ENCODE data around the gene IGSF21.

Gene IGSF21

DNA sequence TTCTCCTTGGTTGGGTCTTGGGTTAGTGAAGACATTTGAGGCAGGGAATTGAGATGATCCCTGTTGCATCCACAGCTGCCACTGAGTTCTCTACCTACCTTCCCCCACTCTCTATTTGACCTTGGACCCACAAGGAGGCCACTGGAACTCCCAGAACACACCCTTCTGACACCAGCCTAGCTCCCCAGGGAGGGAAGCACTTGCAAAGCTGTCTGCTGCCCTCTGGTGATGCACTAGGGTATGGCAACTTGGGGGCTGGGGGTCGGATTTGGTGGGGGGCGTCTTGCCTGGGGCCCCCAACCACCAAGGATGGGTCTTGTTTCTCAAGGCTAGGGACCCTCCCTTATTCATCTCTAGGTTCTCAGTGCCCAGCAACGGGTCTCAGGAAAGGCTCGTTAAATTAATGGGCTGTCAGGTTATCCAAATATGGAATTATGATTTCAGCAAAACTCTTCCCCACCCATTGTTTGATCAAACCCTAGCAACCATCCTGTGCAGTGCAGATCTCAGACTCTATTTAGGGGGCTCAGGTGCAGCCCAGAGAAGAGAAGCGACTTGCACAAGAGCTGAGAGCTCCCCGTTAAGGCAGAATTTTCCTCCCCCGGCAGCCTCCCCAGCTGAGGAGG, 195.3 kb downstream of the IGSF21 start:
- TF ChIP-seq OSR1 (CRISPR knock-in tag; IDR thresholded peaks at IDR 0.05) (no peak), SNAI2 (CRISPR knock-in tag; IDR thresholded peaks at IDR 0.05) (no peak), ISL1 (CRISPR knock-in tag; IDR thresholded peaks at IDR 0.05) (no peak), CSDC2 (CRISPR knock-in tag; IDR thresholded peaks at IDR 0.05) (no peak), ESRRG (CRISPR knock-in tag; IDR thresholded peaks at IDR 0.05) (no peak), PPARA (CRISPR knock-in tag; IDR thresholded peaks at IDR 0.05; ENCODE audit: borderline replicate concordance) (no peak), GLIS3 (CRISPR knock-in tag; IDR thresholded peaks at IDR 0.05) (no peak), ZNF8 (CRISPR knock-in tag; IDR thresholded peaks at IDR 0.05) (no peak), TCF4 (CRISPR knock-in tag; IDR thresholded peaks at IDR 0.05; ENCODE audit: borderline replicate concordance) (no peak), ARNTL (CRISPR knock-in tag; IDR thresholded peaks at IDR 0.05; ENCODE audit: borderline replicate concordance, low read depth) (no peak), BACH2 (CRISPR knock-in tag; IDR thresholded peaks at IDR 0.05; ENCODE audit: borderline replicate concordance) (no peak), TOX (CRISPR knock-in tag; IDR thresholded peaks at IDR 0.05; ENCODE audit: borderline replicate concordance) (no peak)
- TF ChIP-seq, protein P1, sequence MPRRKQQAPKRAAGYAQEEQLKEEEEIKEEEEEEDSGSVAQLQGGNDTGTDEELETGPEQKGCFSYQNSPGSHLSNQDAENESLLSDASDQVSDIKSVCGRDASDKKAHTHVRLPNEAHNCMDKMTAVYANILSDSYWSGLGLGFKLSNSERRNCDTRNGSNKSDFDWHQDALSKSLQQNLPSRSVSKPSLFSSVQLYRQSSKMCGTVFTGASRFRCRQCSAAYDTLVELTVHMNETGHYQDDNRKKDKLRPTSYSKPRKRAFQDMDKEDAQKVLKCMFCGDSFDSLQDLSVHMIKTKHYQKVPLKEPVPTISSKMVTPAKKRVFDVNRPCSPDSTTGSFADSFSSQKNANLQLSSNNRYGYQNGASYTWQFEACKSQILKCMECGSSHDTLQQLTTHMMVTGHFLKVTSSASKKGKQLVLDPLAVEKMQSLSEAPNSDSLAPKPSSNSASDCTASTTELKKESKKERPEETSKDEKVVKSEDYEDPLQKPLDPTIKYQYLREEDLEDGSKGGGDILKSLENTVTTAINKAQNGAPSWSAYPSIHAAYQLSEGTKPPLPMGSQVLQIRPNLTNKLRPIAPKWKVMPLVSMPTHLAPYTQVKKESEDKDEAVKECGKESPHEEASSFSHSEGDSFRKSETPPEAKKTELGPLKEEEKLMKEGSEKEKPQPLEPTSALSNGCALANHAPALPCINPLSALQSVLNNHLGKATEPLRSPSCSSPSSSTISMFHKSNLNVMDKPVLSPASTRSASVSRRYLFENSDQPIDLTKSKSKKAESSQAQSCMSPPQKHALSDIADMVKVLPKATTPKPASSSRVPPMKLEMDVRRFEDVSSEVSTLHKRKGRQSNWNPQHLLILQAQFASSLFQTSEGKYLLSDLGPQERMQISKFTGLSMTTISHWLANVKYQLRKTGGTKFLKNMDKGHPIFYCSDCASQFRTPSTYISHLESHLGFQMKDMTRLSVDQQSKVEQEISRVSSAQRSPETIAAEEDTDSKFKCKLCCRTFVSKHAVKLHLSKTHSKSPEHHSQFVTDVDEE (CRISPR knock-in tag; IDR thresholded peaks at IDR 0.05): no peak
- TF ChIP-seq, protein P2, sequence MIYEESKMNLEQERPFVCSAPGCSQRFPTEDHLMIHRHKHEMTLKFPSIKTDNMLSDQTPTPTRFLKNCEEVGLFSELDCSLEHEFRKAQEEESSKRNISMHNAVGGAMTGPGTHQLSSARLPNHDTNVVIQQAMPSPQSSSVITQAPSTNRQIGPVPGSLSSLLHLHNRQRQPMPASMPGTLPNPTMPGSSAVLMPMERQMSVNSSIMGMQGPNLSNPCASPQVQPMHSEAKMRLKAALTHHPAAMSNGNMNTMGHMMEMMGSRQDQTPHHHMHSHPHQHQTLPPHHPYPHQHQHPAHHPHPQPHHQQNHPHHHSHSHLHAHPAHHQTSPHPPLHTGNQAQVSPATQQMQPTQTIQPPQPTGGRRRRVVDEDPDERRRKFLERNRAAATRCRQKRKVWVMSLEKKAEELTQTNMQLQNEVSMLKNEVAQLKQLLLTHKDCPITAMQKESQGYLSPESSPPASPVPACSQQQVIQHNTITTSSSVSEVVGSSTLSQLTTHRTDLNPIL (CRISPR knock-in tag; IDR thresholded peaks at IDR 0.05; ENCODE audit: low read depth): no peak
- TF ChIP-seq, protein P3, sequence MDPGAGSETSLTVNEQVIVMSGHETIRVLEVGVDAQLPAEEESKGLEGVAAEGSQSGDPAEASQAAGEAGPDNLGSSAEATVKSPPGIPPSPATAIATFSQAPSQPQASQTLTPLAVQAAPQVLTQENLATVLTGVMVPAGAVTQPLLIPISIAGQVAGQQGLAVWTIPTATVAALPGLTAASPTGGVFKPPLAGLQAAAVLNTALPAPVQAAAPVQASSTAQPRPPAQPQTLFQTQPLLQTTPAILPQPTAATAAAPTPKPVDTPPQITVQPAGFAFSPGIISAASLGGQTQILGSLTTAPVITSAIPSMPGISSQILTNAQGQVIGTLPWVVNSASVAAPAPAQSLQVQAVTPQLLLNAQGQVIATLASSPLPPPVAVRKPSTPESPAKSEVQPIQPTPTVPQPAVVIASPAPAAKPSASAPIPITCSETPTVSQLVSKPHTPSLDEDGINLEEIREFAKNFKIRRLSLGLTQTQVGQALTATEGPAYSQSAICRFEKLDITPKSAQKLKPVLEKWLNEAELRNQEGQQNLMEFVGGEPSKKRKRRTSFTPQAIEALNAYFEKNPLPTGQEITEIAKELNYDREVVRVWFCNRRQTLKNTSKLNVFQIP (CRISPR knock-in tag; IDR thresholded peaks at IDR 0.05; ENCODE audit: borderline replicate concordance, low read depth): no peak
- ATAC-seq: no peak

DNA sequence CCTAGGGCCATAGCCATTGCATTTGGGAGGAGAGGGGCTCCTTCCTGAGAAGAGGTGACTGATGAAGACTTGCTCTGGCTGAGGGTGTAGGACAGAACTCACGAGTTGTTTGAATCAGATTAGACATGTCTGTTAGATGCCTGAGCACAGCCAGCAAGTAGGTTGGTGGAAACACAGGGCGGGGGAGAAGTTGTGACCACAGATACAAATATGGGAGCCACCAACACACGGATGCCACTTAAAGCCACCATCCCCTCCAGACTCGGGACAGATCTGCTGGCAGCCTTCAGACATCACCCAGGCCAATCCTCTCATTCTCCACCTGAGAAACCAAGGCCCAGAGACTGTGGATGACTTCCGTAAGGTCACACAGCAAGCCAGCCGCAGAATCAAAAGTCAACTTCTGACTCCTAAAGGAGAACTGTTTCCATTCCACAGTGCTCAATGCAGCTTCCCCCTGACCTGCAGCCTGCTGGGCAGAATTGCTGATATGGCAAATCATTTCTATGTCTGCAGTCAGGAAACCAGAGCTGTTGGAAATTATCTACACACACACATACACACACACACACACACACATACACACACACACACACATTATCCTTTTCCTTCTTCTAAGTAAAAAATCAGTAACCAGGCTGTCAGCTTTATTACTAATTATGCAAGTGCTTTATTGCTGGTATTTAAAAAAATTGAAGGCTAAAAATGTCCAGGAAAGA, 196.7 kb downstream of the IGSF21 start:
- no peak for ATAC-seq
- TF ChIP-seq BACH2 (CRISPR knock-in tag; IDR thresholded peaks at IDR 0.05; ENCODE audit: borderline replicate concordance) (no peak), ZNF565 (CRISPR knock-in tag; conservative IDR thresholded peaks at IDR 0.05; ENCODE audit: low read depth) (no peak), ZC3H10 (CRISPR knock-in tag; IDR thresholded peaks at IDR 0.05) (no peak), RARB (CRISPR knock-in tag; IDR thresholded peaks at IDR 0.05) (no peak), OSR1 (CRISPR knock-in tag; IDR thresholded peaks at IDR 0.05) (no peak), ARNTL (CRISPR knock-in tag; IDR thresholded peaks at IDR 0.05; ENCODE audit: borderline replicate concordance, low read depth) (no peak), TOX (CRISPR knock-in tag; IDR thresholded peaks at IDR 0.05; ENCODE audit: borderline replicate concordance) (no peak), ISL1 (CRISPR knock-in tag; IDR thresholded peaks at IDR 0.05) (no peak), GLIS3 (CRISPR knock-in tag; IDR thresholded peaks at IDR 0.05) (no peak), CSDC2 (CRISPR knock-in tag; IDR thresholded peaks at IDR 0.05) (no peak), ZNF8 (CRISPR knock-in tag; IDR thresholded peaks at IDR 0.05) (no peak), ZFP30 (CRISPR knock-in tag; IDR thresholded peaks at IDR 0.05) (no peak), PPARA (CRISPR knock-in tag; IDR thresholded peaks at IDR 0.05; ENCODE audit: borderline replicate concordance) (no peak), ESRRG (CRISPR knock-in tag; IDR thresholded peaks at IDR 0.05) (no peak), TCF4 (CRISPR knock-in tag; IDR thresholded peaks at IDR 0.05; ENCODE audit: borderline replicate concordance) (no peak), SNAI2 (CRISPR knock-in tag; IDR thresholded peaks at IDR 0.05) (no peak)
- TF ChIP-seq, protein P3 (CRISPR knock-in tag; IDR thresholded peaks at IDR 0.05; ENCODE audit: borderline replicate concordance, low read depth): no peak
- TF ChIP-seq, protein P4, sequence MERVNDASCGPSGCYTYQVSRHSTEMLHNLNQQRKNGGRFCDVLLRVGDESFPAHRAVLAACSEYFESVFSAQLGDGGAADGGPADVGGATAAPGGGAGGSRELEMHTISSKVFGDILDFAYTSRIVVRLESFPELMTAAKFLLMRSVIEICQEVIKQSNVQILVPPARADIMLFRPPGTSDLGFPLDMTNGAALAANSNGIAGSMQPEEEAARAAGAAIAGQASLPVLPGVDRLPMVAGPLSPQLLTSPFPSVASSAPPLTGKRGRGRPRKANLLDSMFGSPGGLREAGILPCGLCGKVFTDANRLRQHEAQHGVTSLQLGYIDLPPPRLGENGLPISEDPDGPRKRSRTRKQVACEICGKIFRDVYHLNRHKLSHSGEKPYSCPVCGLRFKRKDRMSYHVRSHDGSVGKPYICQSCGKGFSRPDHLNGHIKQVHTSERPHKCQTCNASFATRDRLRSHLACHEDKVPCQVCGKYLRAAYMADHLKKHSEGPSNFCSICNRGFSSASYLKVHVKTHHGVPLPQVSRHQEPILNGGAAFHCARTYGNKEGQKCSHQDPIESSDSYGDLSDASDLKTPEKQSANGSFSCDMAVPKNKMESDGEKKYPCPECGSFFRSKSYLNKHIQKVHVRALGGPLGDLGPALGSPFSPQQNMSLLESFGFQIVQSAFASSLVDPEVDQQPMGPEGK (CRISPR knock-in tag; IDR thresholded peaks at IDR 0.05; ENCODE audit: borderline replicate concordance): no peak
- TF ChIP-seq, protein P1 (CRISPR knock-in tag; IDR thresholded peaks at IDR 0.05): no peak
- TF ChIP-seq, protein P2 (CRISPR knock-in tag; IDR thresholded peaks at IDR 0.05; ENCODE audit: low read depth): no peak

Data from SK-N-SH treated with all-trans-retinoic acid at 6 μM for 48 hours (cell line).